Activated CD4-positive, alpha-beta memory T cell treated with anti-CD3 and anti-CD28 coated beads, Interleukin-2, amount 10 ng/mL, durations not matched to agents 7 days and 5 days (primary cell): ENCODE data around the gene CACYBP. TPM values are rescaled to one million over a fixed set of nuclear protein-coding genes. Genes with fewer than 3 reads are reported as not detected.

ENCODE experiments used
- CTCF ChIA-PET: fragments of 350-600 bp; sonication (Branson Sonifier 250); formaldehyde crosslinking; loops from one replicate; lab custom pipeline; 2021; ENCODE audit warnings: antibody characterized with exemption, inconsistent platforms; lab: Charles Lee
- POLR2A ChIA-PET: fragments of 350-600 bp; sonication (Branson Sonifier 250); formaldehyde crosslinking; loops from one replicate; lab custom pipeline; 2021; ENCODE audit warnings: antibody characterized with exemption; lab: Charles Lee
- DNase-seq: peaks from one replicate; pipeline ENCODE4 v3.0.0-alpha.2; 2020
- H3K27ac Mint-ChIP-seq: one replicate; pipeline ENCODE4 v1.8.0; 2021; ENCODE audit warnings: mild to moderate bottlenecking, mixed read lengths
- H3K27me3 Mint-ChIP-seq: one replicate; pipeline ENCODE4 v1.8.0; 2021; ENCODE audit warnings: mixed read lengths
- H3K36me3 Mint-ChIP-seq: one replicate; pipeline ENCODE4 v1.8.0; 2021; ENCODE audit warnings: low read depth, mixed read lengths
- H3K4me1 Mint-ChIP-seq: one replicate; pipeline ENCODE4 v1.8.0; 2021; ENCODE audit warnings: mixed read lengths
- H3K4me3 Mint-ChIP-seq: one replicate; pipeline ENCODE4 v1.8.0; 2021; ENCODE audit warnings: mild to moderate bottlenecking, mixed read lengths
- H3K9me3 Mint-ChIP-seq: one replicate; pipeline ENCODE4 v1.8.0; 2021; ENCODE audit warnings: mixed read lengths
- total RNA-seq, 2 experiments: library from RNA; stranded (reverse); gene quantifications; one replicate each; pipeline ENCODE4 v1.2.3, GENCODE V29; 2021

Gene CACYBP
- total RNA-seq, 2 experiments from 2014 or later: 234 to 254 TPM

DNA sequence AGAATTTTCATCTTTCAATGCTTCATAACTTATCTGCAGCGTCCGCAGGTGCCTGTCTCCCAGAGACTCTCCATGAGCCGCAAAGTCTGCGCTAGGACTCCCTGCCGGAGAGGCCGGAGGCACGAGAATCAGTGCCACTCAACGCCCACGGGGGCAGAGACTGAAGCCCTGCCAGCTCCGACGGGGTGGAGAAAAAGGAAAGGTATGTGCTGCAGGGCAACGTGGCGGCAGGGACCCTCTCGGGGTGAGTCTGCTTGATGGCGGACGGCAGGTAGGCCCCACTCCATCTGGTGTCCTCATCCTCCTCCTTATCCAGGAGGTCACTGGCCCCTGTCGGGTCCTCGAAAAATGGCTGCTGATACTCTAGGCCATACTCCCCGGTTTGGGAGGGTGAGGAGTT, 45.4 kb downstream of the CACYBP start:
- no peaks in the 10 kb centered on the region for H3K9me3 Mint-ChIP-seq
- no peak overlapping the region for H3K4me3 Mint-ChIP-seq
- H3K27ac Mint-ChIP-seq: no peak overlapping the region
- ChIA-PET POLR2A (no interaction called here), CTCF (no interaction called here)
- H3K36me3 Mint-ChIP-seq: no peaks in the 10 kb centered on the region
- no peak for DNase-seq
- no peaks in the 10 kb centered on the region for H3K4me1 Mint-ChIP-seq
- H3K27me3 Mint-ChIP-seq: peaks cover 36% of the 10 kb centered on the region

DNA sequence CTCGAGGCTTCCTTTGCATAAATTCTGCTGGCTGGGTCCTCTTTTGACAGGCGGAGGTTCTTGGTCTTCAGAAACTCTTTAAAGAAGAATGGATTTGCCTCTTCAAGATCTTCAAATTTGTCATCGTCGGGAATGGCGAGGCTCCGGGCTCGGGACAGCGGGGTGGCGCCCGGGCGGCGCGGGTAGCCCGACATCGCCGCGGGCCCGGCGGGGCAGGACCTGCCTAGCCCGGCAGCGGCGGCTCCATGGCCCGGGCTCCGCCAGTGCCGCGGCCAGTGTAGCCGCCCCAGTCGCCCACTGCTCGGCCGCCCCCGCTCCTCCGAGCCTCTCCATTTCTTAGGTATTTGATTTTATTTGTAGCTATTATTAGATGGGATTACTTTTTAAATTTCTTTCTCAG, 45.8 kb downstream of the CACYBP start:
- Mint-ChIP-seq H3K27ac (no peak overlapping the region), H3K4me3 (no peak overlapping the region), H3K36me3 (no peaks in the 10 kb centered on the region), H3K9me3 (no peaks in the 10 kb centered on the region), H3K4me1 (no peaks in the 10 kb centered on the region), H3K27me3 (peaks cover 36% of the 10 kb centered on the region)
- ChIA-PET CTCF (no interaction called here), POLR2A (no interaction called here)
- DNase-seq: no peak

DNA sequence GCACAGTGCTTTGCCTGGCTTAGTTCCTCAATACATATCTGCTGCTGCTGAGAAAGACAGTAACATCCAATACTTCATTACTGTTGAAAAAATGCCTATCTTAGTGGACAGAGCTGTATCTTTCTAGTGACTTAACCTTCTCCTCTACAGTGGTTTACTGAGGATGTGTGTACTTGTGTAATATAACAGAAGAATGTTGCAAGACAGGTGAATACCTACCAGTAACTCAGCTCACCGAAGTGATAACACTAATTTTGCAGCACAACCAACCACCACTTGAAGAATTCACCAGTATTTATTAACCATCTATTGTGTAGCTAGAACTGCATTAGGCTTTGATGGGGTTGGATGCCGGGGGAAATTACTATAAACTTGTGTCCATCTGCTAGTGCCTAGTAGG, 51.2 kb downstream of the CACYBP start:
- DNase-seq: no peak

GRCh38 chr1:175054736-175055135, 55.0 kb downstream of the CACYBP start:
- CTCF ChIA-PET: interaction anchor here (0.8 kb wide), 1 partner anchor 71 kb away, joined by 3 read pairs; no protein-coding TSS in a partner anchor
- no peak for DNase-seq
- peaks cover 30% of the 10 kb centered on the region for H3K27me3 Mint-ChIP-seq
- H3K4me3 Mint-ChIP-seq: no peak overlapping the region
- H3K36me3 Mint-ChIP-seq: no peaks in the 10 kb centered on the region
- H3K9me3 Mint-ChIP-seq: no peaks in the 10 kb centered on the region
- no peak overlapping the region for H3K27ac Mint-ChIP-seq
- H3K4me1 Mint-ChIP-seq: peaks cover 1% of the 10 kb centered on the region
- POLR2A ChIA-PET: no interaction called here

More for the DNA sequence above, 51.2 kb downstream of the CACYBP start:
- peaks cover 46% of the 10 kb centered on the region for H3K27me3 Mint-ChIP-seq
- ChIA-PET CTCF (no interaction called here), POLR2A (no interaction called here)
- no peak overlapping the region for H3K4me3 Mint-ChIP-seq
- no peak overlapping the region for H3K27ac Mint-ChIP-seq
- no peaks in the 10 kb centered on the region for H3K36me3 Mint-ChIP-seq
- H3K4me1 Mint-ChIP-seq: no peaks in the 10 kb centered on the region
- no peaks in the 10 kb centered on the region for H3K9me3 Mint-ChIP-seq

Other genes with a start within 250 kb of the CACYBP start
- 10 to 100 TPM; 34.1 TPM for gene MRPS14, start 23.5 kb downstream of the CACYBP start, total RNA-seq
- gene TNN, start 67.9 kb downstream of the CACYBP start, total RNA-seq: not detected
- gene KIAA0040, start 192.8 kb downstream of the CACYBP start, total RNA-seq: 10 to 100 TPM; 79.4 to 80.2 TPM